Skeletal muscle cell (primary cell): ENCODE data around the gene PCGF3.
A peak's percentile ranks its signal among the peaks of the same experiment; 100 is the strongest.
"Not testable (repeated sequence)": the region's sequence is repeated elsewhere in the genome, so short reads cannot be mapped to it uniquely, and the experiment has no call there.

Experiments
- DNase-seq: peaks from one replicate; pipeline ENCODE4 v3.0.0-alpha.2; 2010; ENCODE audit warnings: low read depth
- H3K4me3 ChIP-seq: 2 replicates; pipeline ENCODE4 v1.5.1; 2011; ENCODE audit warnings: low read depth, mild to moderate bottlenecking, control low read depth, low read length, moderate library complexity

PCGF3 gene

DNA sequence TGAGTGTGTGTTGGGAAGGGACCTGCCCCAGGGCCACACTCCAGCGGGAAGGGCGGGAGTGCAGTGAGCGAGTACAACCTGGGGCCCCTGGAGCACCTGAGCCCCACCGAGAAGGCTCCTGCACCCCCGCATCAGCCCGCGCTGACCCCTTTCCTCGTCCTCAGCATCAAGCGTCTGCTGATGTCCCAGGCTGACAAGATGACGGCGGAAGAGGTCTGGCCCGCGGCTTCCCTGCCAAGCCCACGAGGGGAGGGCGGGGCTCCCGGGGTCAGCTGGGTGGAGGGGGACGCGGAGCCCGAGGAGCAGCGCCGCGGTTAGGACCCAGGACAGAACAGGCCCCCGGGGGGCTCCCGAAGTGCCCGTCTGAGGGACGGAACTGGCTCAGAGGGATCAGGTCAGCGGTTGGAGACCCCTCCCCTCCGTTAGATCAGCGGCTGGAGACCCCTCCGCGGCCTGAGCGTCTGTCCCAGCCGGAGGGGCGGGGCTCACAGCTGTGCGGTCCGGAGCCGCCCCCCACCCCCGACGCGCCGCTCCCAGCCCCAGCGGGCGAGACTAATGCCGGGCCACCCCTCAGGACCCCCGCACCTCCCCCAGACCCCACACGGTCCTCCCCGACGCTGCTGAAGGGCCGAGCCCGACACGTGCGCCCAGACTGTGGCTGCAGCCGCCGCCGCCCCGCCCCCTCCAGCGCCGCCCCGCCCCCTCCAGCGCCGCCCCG, 24.5 kb upstream of the PCGF3 start:
- no peak for DNase-seq
- peak overlapping the region; percentile 46 for H3K4me3 ChIP-seq

DNA sequence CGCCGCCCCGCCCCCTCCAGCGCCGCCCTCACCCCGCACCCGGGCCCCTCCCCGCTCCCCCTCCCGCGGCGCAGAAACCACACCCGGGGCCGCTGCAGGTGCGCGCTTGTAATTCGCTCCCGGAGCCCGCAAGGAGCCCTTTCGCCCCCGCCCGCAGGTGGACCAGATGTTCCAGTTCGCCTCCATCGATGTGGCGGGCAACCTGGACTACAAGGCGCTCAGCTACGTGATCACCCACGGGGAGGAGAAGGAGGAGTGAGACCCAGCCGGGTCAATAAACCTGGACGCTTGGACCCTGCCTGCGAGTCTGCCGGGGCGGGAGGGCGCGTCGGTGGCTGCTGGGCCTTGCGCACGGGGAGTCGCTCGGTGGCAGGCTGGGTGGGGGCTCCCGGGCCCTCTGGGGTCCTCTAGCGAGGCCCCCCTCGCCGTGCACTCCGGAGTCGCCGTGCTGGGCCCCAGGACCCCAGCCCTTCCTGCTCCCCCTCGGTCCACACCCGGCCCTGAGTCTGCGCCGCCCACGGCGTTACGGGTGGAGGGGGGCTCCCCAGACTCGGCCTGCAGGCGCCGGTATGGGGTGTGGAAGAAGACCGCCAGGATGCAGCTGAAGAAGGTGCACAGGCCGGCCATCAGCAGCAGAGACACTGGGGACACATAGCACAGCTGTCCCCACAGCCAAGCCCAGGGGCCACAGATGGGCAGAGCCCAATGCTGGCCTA, 23.7 kb upstream of the PCGF3 start:
- no peak for DNase-seq
- no peak overlapping the region for H3K4me3 ChIP-seq

DNA sequence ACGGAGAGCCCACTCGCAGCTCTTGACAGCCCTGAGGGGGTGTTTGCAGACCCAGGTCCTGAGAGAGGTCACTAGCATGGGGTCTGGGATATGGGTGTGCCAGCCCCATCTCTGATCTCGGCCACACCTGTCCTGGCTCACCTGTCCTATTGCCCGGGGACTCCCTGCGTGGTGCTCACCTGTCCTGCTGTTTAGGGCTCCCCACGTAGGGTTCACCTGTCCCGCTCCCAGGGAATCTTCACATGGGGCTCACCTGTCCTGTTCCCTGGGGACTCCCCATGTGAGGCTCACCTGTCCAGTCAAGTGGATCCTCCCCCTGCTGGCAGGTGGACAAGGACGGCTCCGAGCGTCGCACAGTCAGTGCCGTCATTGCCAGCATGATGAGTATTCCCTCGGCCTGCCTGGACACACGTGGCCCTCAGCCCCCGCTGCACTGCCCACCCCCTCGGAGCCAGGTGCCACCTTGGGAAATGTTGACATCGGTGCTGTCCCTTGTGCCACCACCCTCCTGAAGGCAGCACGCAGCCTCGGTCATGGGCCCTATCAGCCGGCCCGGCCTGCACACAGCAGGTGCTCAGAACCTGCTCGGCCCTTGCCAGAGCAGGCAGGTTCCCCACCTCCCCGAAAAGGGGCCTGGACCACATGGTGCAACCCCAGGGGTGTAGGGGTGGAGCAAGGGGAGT, 23.0 kb upstream of the PCGF3 start:
- no peak overlapping the region for H3K4me3 ChIP-seq
- no peak for DNase-seq

DNA sequence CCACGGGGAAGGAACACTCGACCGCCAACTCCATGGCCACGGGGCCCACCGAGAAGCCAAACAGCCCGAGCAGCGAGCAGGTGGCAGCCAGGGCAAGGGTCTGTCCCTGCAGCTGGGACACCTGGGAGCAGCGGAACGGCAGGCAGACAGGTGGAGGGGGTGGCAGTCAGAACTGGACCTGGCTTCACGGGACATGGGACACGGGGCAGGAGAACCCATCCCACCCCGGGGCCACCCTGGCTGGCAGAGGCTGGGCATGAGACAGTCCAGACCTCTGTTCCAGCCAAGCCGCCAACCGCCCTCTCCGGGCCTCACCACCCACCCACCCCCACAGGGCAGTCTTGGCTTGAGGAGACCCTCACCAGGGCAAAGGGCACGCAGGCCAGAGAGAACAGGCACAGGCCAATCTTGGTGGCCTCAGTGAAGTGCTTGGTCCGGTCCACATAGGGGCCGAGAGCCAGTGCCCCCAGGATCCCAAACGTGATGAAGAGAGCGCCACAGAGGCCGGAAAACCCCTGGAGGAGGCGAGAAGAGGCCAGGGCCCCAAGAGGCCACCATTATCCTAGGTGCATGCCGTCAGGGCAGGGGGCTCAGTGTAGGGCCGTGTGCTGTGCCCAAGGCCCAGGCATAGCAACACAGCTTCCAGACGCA, 22.3 kb upstream of the PCGF3 start:
- DNase-seq, result no peak

DNA sequence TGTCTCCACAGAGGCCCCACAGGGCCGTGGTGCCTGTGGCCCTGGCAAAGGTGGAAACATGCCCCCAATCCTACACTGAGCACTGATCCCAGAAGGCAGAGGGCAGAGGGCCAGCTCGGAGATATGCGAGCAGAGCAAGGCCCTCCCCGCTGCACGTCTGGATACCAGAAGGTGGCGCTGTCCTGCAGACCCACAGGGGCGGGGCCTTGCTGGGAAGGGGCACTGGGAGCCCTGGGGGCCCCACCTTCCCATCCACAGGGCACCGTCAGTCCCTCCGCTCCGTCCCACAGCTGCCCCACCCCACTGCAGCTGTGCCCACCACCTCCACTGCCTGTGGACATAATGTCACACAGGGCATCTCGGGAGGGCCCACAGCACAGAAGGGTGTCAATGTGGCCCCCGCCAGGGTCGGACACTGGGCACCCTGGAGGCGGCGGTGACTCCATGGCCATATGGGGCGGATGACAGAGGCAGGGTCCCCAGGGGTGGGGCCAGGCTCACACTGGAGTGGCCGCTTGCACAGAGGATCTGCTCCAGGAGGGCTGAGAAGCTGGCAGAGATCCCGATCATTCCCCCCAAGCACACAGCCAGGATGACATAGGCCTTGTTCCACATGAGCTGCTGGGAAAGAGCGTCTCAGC, 21.5 kb upstream of the PCGF3 start:
- DNase-seq, result no peak
- H3K4me3 ChIP-seq, result no peak overlapping the region

More for the DNA sequence above, 22.3 kb upstream of the PCGF3 start:
- H3K4me3 ChIP-seq, result no peak overlapping the region

DNA sequence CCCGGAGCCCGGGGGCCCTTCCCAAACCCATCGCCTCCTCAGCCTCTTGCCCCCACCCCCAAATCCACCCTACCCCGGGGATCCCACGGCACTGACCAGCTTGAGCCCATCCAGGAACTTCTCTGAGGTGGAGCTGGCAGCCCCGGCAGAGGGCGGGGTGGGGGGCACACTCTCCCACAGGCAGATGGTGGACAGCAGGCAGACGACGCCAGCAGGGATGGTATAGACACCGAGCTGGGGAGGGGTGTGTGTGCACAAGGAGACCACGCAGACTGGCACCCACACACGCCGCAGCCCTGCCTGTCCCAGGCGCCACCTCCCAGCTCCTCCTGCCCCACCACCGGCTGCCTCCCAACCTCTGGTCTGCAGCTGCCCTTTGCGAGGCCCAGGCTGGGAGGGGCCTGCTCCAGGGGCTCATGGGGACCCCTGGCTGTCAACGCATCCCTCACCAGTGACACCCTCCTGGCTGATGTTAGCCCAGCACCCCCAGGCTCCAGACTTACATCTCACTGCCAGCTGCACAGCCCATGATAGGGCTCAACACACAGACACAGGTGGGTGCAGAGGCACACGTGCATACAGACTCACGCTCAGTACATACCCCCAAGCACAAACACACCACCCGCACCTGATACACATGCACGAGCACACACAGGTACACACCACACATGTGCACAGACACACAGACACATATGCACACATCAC, 20.9 kb upstream of the PCGF3 start:
- no peak overlapping the region for H3K4me3 ChIP-seq
- DNase-seq, result no peak

DNA sequence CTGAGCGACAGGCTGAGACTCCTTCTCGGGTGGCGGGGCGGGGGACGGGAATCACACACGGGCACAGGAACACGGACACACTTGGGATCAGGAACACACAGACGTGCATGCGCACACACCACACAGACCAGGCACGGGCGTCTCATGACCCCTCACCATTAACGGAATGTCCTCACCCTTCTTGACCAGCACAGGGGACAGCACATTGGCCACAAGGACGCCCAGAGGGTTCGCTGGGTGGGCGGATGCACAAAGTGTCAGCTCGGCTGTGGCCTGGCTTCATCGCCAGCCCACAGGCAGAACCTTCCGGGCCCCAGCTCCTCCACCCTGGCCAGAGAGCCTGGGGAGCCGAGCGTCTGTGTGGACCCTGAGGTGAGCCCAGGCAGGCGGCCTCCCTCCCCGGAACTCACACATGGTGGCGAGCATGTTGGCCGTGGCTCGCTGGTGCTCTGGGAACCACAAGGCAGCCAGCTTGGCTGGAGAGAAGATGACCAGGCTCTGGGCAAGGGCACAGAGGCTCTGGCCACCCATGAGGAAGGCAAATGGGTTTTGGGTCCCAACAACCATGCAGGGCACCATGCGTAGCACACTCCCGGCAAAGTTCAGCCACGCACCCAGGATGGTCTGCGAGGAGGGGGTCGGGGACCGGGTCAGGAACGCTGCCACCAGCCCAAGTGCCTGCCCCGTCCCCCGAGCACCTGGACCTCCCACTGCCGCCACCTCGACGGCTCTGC, 19.8 kb upstream of the PCGF3 start:
- no peak for DNase-seq
- no peak overlapping the region for H3K4me3 ChIP-seq

DNA sequence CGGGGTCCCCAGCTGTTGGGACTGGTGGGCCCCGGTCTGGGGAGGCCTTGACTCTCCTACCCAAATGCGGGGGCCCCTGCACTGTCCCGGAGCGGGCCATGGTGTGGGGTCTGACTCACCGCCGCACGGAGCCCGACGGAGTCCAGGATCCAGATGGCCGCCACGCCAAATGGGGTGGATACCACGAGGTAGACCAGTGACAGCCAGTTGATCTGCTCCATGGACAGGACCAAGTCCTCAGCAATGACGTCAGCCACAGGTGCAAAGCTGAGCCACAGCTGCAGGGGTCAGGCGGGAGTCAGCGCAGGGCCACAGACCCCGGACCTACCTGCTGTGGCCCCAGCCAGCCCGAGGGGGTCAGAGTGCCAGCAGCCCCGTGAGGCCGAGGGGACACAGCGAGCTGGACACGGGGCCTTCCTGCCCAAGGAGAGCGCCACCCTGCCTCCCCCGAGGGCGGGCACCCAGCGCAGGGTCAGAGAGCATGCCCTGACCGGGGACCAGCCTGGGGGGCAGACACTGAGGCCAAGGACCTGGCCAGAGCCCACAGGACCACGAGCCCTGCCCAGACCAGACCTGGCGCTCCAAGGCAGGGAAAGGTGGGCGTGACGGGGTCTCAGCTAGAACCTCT, 19.1 kb upstream of the PCGF3 start:
- H3K4me3 ChIP-seq, result no peak overlapping the region
- no peak for DNase-seq

DNA sequence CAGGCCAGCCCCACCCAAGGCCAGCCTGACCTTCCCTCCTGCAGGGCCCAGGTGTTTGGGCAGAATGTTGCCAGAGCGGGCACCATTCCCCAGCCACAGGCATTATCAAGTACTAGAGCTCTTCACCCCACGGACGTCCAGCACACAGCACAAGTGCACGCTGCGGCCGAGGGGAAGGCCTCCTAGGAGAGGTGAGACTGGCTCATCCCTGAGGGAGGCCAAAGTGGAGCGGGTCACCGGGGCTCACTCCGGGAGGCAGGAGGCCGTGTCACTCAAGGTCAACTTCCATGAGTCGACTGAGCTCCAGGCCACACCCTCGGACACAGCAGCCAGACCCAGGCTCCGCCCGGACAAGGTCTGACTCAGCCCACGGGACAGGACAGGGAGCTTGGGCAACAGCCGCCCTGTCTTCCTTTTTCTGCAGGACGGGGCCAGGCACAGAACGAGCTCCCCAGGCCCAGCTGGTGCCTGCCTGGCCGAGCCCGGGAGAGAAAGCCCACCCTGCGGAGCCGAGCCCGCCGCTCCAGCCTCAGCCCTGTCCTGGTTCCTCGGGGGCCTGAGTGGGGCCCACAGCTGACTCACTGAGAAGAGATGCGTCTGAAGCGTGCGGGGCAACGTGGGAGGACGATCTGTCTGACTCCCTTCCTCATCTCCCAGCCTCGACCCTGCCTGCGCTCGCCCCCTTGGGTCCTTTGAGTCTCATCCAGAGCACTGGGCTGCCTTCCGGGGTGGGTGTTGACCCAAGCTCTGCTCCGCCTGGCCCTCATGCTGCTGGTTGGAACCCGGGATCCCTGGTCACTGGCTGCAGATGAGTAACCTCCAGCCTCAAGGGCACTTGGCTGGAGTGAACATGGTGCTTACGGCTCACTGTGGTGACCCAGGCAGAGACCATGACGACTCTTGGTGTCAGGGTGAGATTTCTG, 18.3 kb upstream of the PCGF3 start:
- H3K4me3 ChIP-seq, result no peak overlapping the region
- DNase-seq, result peak; percentile 61

DNA sequence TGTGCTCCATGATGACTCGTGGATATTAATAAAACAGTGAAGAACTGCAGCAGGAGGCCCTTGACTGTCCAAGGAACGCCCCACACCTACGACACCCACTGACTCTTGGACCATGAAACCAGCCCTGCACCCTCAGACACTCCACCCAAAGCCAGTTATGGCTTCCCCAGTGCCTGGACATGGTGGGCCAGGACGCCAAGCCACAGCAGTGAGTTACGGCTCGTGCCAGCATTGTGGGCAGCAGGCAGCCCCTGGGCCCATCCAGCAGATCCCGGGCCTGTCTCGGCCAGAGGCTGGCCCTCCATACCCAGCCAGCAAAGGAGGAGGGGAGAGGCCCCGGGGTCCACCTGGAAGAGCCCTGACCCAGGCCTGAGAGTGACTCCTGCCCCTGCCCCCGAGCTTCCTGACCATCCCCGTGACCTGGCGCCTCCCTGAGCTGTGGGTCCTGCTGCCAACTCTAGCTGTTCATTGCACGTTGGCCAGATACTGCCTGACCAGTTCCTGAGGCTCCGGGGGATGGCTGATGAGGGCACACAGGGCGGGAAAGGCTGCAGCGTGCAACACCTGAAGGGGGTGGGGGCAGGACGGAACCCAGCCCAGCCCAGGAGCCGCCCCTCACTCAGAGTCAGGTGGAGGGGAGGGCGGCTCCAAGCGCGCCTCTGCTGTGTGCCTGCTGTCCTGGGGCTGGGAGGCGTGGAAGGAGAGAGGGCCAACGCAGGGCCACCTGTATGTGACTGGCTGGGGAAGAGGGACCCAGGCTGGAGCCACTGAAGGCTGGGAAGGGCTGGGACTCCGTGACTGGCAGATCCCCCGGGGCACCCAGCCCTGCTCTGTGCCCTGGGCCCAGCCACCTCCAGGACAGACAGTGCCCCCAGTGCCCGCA, 17.4 kb upstream of the PCGF3 start:
- DNase-seq, result no peak
- peak overlapping the region; percentile 24 for H3K4me3 ChIP-seq

DNA sequence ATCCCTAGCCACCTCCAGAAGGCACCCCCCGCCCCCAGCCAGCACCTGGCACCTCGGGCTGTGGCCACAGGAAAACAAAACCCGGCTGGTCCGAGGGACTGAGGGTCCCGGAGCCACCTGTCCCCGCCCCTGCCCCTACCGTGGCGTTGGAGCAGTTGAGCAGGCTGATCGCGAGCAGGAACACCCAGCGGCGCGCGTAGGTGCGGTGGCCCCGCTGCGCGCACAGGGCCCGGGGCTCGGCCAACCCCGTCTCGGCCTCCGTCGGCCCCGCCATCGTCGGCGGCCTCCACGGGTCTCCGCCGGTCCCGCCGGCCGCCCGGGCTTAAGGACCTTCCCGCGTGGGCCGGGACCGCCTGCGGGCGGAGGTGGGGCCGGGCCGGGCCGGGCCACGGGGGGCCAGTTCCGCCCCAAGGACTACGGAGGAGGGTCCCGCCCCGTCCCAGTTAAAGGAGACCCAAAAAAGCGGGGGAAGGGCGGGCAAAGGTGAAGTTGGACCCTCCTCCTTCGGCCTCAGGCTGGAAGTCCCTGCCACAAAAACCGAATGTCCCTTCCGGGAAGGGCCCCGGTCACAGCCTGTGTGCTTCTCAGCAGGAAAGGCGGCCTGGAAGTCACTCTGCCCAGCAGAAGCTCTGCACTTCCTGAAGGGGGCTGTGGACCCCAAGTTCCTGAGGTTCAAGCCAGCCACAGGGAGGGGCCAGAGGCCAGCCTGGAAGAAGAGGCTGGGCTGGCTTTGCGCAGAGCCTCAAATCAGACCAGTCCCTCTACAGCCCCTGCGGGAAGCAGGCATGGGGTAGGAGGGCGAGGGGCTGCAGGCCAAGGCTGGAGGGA, 16.6 kb upstream of the PCGF3 start, which contains the start of gene SLC49A3:
Gene SLC49A3, minus strand, starts transcription at position 298 of the 828 bp plus-strand sequence. Its CDS starts 24 bp downstream, at position 274.
- DNase-seq, result no peak
- peak within 1 kb of the TSS; percentile 24 for H3K4me3 ChIP-seq

DNA sequence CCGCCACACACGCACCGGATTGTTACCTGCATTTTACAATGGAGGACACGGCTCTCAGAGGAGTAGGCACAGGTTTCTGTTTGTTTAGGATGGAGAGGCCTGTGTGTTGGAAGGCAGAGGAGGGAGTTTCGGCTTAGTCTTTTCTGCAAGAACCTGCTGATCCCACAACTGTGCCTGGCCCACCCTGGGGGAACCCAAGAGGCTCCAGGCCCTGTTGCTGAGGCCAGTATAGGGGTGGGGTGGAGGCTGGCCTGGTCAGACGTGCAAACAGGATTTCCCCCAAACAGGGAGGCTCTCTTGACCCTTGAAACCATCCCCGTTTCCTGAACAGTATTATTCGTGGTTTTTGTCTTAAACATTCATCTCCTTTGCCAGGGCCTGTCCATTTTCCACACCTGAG, 15.9 kb upstream of the PCGF3 start:
- no peak overlapping the region for H3K4me3 ChIP-seq
- DNase-seq, result no peak

DNA sequence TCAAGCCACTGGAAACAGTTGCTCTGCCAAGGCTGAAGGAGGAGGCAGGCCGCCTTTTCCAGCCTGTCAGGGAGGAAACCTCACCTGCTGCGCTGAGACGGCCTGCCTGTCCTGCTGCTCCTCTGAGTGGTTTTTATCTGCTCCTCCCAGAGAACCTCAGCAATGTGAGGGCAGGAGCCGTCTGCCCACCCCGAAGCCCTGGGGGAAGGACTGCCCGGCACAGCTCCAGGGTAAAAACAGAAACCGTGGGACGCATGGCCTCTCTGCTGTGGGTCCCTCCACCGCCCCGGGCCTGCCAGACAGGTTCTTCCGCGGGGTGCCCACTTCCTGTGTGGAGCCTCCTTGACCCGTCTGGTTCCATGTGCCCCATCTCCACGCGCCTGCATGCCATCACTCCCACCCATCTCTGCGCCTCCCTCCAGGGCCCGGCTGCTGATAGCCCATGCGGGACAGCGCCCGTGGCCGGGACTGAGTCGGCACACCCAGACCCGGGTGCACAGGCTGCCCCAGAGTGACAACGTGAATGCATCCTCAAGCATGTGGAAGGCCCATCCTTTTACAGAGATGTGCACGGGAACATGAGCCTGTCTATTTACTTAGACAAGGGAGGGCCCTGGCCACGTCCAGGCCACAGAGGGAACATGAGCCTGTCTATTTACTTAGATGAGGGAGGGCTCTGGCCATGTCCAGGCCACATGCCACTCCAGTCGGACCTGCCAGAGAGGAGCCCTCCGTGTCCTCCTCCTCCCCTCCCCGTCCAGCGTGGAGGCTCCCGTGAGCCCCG, 12.7 kb upstream of the PCGF3 start:
- H3K4me3 ChIP-seq, result no peak overlapping the region
- DNase-seq, result no peak

DNA sequence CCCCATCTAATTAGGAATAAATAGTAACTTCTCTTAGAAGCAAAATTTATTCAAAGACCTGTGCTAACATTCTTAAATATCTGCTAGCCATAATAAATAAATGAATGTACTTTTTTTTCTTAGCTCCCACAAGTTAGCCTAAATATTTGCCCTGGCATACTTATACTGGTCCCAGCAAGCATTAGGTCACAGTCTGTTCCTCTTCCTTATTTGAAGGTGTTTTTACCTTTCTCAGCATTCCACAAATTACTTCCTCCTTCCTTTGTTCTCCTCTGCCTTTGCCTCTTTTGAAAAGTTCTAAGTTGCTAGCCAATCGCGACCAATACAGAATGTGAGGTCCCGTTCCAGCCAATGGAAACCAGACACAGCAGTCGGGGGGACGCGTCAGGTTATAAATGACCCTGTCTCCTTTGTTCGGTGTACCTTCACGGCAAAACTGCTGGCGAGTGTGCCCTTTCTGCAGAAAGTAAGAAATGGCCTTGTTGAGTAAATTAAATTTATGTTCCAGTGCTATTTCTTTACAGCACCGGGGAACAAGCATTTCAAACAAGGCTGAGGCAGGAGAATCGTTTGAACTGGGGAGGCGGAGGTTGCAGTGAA, 11.2 kb upstream of the PCGF3 start:
- H3K4me3 ChIP-seq, DNase-seq: not testable (repeated sequence)
